SK-N-SH (cell line): ENCODE measurements around the gene ANTKMT. TPM values are rescaled to one million over a fixed set of nuclear protein-coding genes. Genes with fewer than 3 reads are reported as not detected.

ENCODE experiments used
- CTCF ChIA-PET: fragments of 300-600, 350-600 bp; formaldehyde crosslinking; extraction: SDS; loops from one replicate; lab custom pipeline; 2021; lab: Yijun Ruan, JAX
- POLR2A ChIA-PET: fragments of 350-600 bp; sonication (Branson Sonifier 250); formaldehyde crosslinking; extraction: SDS; loops from one replicate; lab custom pipeline; 2020; ENCODE audit warnings: antibody characterized with exemption, inconsistent platforms; lab: Yijun Ruan, JAX
- DNase-seq: peaks from one replicate; pipeline ENCODE4 v3.0.0; 2012
- H2AFZ ChIP-seq: fragments of 200-600 bp; sonication (generic); 2 replicates; pipeline ENCODE4 v1.8.1; 2016; ENCODE audit warnings: antibody characterized with exemption, mild to moderate bottlenecking, low read depth
- H3F3A ChIP-seq: fragments of 200-600 bp; sonication (generic); replicated peaks from 2 replicates; pipeline ENCODE3; 2016; ENCODE audit warnings: antibody characterized with exemption, mild to moderate bottlenecking; ENCODE audit not compliant: insufficient read depth
- H3K27ac ChIP-seq, 2 experiments: fragments of 200-500 bp in 1 of 2; fragments of 200-600 bp in 1 of 2; sonication (Bioruptor generic) in 1 of 2; sonication (generic), shearing (Covaris generic) in 1 of 2; 2 replicates each; pipeline versions ENCODE4 v1.5.1 to v1.6.1; 2014 to 2016; ENCODE audit warnings: low read depth in 2 of 2, inconsistent platforms in 1 of 2, low read length in 1 of 2, mild to moderate bottlenecking in 1 of 2, mixed read lengths in 1 of 2
- H3K27me3 ChIP-seq: fragments of 200-600 bp; sonication (generic), shearing (Covaris generic); 2 replicates; pipeline ENCODE4 v1.6.1; 2016; ENCODE audit warnings: mixed run types; ENCODE audit not compliant: insufficient read depth
- H3K36me3 ChIP-seq, 2 experiments: fragments of 200-500 bp in 1 of 2; fragments of 200-600 bp in 1 of 2; sonication (Bioruptor generic) in 1 of 2; sonication (generic) in 1 of 2; replicated peaks in 1 of 2; 2 replicates each; pipeline versions ENCODE3 to v1.5.1; 2014 to 2016; ENCODE audit warnings: low read length in 1 of 2, mild to moderate bottlenecking in 1 of 2; ENCODE audit not compliant: insufficient read depth in 2 of 2, control insufficient read depth in 1 of 2
- H3K4me1 ChIP-seq, 2 experiments: fragments of 200-500 bp in 1 of 2; fragments of 200-600 bp in 1 of 2; sonication (Bioruptor generic) in 1 of 2; sonication (generic), shearing (Covaris generic) in 1 of 2; 2 replicates each; pipeline versions ENCODE4 v1.5.1 to v1.6.1; 2014 to 2016; ENCODE audit warnings: low read depth in 1 of 2, low read length in 1 of 2, mixed run types in 1 of 2; ENCODE audit not compliant: insufficient read depth in 2 of 2, control insufficient read depth in 1 of 2
- H3K4me2 ChIP-seq: fragments of 200-600 bp; sonication (generic), shearing (Covaris generic); 2 replicates; pipeline ENCODE4 v1.6.1; 2017; ENCODE audit warnings: mixed run types
- H3K4me3 ChIP-seq, 2 experiments: fragments of 200-500 bp in 1 of 2; fragments of 200-600 bp in 1 of 2; sonication (Bioruptor generic) in 1 of 2; sonication (generic), shearing (Covaris generic) in 1 of 2; 2 replicates each; pipeline versions ENCODE4 v1.5.1 to v1.8.1; 2014 to 2016; ENCODE audit warnings: low read depth in 2 of 2, inconsistent platforms in 1 of 2, low read length in 1 of 2, mild to moderate bottlenecking in 1 of 2, mixed read lengths in 1 of 2, moderate library complexity in 1 of 2
- H3K79me2 ChIP-seq: fragments of 200-600 bp; sonication (generic); 2 replicates; pipeline ENCODE4 v1.8.1; 2017; ENCODE audit warnings: mild to moderate bottlenecking; ENCODE audit not compliant: insufficient read depth
- H3K9ac ChIP-seq: fragments of 200-600 bp; sonication (generic); 2 replicates; pipeline ENCODE4 v1.6.1; 2017; ENCODE audit warnings: mixed run types
- H3K9me2 ChIP-seq: fragments of 200-600 bp; sonication (generic); 2 replicates; pipeline ENCODE4 v1.6.1; 2017; ENCODE audit warnings: mixed run types
- H3K9me3 ChIP-seq: fragments of 200-600 bp; sonication (generic); 2 replicates; pipeline ENCODE4 v1.6.1; 2017; ENCODE audit warnings: mixed run types, mild to moderate bottlenecking, moderate library complexity
- H4K20me1 ChIP-seq: fragments of 200-600 bp; sonication (generic); 2 replicates; pipeline ENCODE4 v1.6.1; 2017; ENCODE audit warnings: mild to moderate bottlenecking, mixed run types; ENCODE audit not compliant: insufficient read depth
- FOXJ3 ChIP-seq: sonication (generic); formaldehyde crosslinking; IDR thresholded peaks from 2 replicates; pipeline ENCODE4 v1.5.1; 2020; ENCODE audit warnings: mild to moderate bottlenecking, missing genetic modification reagents
- GABPA ChIP-seq: IDR thresholded peaks from 2 replicates; pipeline ENCODE4 v1.4.0; 2012; ENCODE audit warnings: low read depth, mild to moderate bottlenecking
- GATA2 ChIP-seq: sonication (generic); formaldehyde crosslinking; IDR thresholded peaks from 2 replicates; pipeline ENCODE4 v1.5.0; 2020; ENCODE audit warnings: mild to moderate bottlenecking, missing genetic modification reagents
- JUND ChIP-seq: IDR thresholded peaks from 2 replicates; pipeline ENCODE4 v1.4.0; 2012
- MXI1 ChIP-seq: IDR thresholded peaks from 2 replicates; pipeline ENCODE4 v1.6.1; 2012; ENCODE audit warnings: mild to moderate bottlenecking, low read depth, low read length, improper control_type of control experiment
- NFIC ChIP-seq: IDR thresholded peaks from 2 replicates; pipeline ENCODE4 v1.4.0; 2012; ENCODE audit warnings: borderline replicate concordance
- NRF1 ChIP-seq: IDR thresholded peaks from 2 replicates; pipeline ENCODE4 v1.6.1; 2012; ENCODE audit warnings: low read depth, mild to moderate bottlenecking, low read length
- POLR2AphosphoS5 ChIP-seq: IDR thresholded peaks from 2 replicates; pipeline ENCODE4 v1.6.1; 2012; ENCODE audit warnings: low read depth, low read length
- RFX5 ChIP-seq: IDR thresholded peaks from 2 replicates; pipeline ENCODE4 v1.6.1; 2012; ENCODE audit warnings: mild to moderate bottlenecking, improper control_type of control experiment, low read length
- ZBTB33 ChIP-seq: IDR thresholded peaks from 2 replicates; pipeline ENCODE4 v1.4.0; 2012; ENCODE audit warnings: low read depth, borderline replicate concordance
- WGBS: methylation state at CpG from one replicate; pipeline ENCODE4 v1.1.6; 2017; ENCODE audit warnings: low lambda C conversion rate; 5-methylcytosine and 5-hydroxymethylcytosine counted together
- polyA plus RNA-seq, 3 experiments: library from polyadenylated mRNA; depleted of rRNA; stranded (reverse); fragments of >200 nt; gene quantifications; 2 replicates each; pipeline ENCODE4 v1.2.3, GENCODE V29; 2012

Gene ANTKMT
- polyA plus RNA-seq, 1 of the 3 experiments (the other 2 are of a cell fraction), result 57.4 TPM

DNA sequence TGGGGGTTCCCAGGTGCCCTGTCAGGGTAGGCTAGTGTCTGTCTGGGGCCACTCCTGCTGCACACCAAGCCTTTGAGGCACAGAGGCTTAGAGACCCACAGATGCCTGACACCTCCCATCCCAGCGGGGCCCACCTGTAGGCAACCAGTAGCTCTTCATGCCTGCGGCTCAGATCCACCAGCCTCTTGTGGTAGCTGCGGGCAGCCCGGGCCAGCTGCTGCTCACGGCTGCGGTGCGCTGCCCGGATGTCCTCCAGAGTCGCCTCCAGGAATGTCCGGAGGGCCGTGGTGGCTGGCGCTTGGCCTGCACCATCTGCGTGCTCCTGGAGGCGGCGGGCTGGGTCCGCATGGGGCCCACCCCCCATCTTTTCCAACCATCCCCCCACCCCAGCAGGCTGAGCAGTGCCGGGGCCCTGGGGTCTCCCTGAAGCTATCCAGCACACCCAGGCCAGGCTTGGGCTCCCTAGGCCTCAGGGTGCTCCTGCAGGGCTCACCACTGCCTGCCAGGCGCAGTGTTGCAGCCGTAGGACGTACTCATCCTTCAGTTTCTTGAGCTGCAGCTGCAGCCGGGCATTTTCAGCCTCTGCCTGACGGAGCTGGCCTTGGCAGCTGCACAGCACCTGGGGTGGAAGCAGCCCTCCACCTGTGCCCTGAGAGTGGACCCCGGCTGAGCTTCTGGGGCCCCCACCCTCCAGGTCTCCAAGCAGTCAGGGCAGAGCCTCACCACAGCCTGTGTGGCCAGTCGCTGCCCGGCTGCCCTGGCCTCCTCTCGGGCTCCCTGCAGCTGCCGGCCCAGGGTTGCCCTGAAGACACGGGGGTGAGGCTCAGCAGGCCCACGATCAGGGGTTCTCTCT is 3.5 kb downstream of the ANTKMT start:
- Histone ChIP-seq H4K20me1 (0 out of 2 replicates have a peak, but pooled peaks cover 14% of the 10 kb centered on the region), H3K79me2 (no peaks in the 10 kb centered on the region; the same call in 1 of the 2 replicates), H3K4me2 (no peak overlapping the region), H3K4me1 (peaks cover 8 to 36% of the 10 kb centered on the region in 2 experiments; a peak in 3 of 4 replicates), H3K9ac (no peak overlapping the region), H3K4me3 (no peak overlapping the region), H2AFZ (no peak overlapping the region), H3K36me3 (peaks cover 0 to 2% of the 10 kb centered on the region in 2 experiments), H3K9me3 (no peaks in the 10 kb centered on the region), H3K27me3 (no peaks in the 10 kb centered on the region), H3F3A (peaks cover 25% of the 10 kb centered on the region), H3K27ac (no peak overlapping the region), H3K9me2 (no peaks in the 10 kb centered on the region)
- no CpG with 5 or more reads among the region's 29 CpGs for WGBS
- no peak for TF ChIP-seq NRF1
- peak; percentile 26; the same call in 1 of the 2 replicates for TF ChIP-seq POLR2AphosphoS5
- ChIA-PET POLR2A (interaction anchor here (0.8 to 2.6 kb wide), 7 partner anchors 8 to 18 kb away, joined by 3 to 13 read pairs (median 3); partner anchors contain the start of gene METRN), CTCF (interaction anchor here (1.3 to 22.4 kb wide), 6 partner anchors 4 to 61 kb away, joined by 3 to 358 read pairs (median 8); partner anchors contain the start of genes ANTKMT, CCDC78, CIAO3 and FBXL16)
- no peak for DNase-seq

DNA sequence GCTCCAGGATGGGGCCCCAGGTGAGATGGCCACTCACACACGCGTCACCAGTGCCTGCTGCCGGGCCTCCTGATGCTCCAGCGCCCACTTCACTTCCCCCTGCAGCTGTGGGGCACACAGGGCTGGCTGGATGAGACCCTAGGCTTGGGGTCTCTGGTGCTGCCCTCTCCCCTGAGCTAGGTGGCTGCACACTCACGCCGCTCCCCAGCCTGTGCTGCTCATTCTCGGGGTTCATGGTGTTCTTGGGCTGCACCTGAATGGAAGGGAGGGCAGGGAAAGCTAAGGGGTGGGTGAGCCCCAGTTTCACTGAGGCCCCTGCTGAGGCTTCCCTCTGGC is 4.1 kb downstream of the ANTKMT start:
- WGBS, result 94% methylated on average over 3 of the region's 7 CpGs
- CTCF ChIA-PET, result interaction anchor here (1.3 to 20.3 kb wide), 4 partner anchors 12 to 61 kb away, joined by 3 to 358 read pairs (median 7); partner anchors contain the start of genes ANTKMT, FBXL16 and METRN

GRCh38 chr16:725463-726187 is 4.7 kb downstream of the ANTKMT start:
- ChIA-PET CTCF (interaction anchor here (1.0 to 20.3 kb wide), 5 partner anchors 12 to 60 kb away, joined by 3 to 358 read pairs (median 4); partner anchors contain the start of genes ANTKMT, CIAO3, FBXL16 and METRN), POLR2A (interaction anchor here (1.0 to 2.6 kb wide), 4 partner anchors 9 to 19 kb away, joined by 3 to 13 read pairs (median 3); partner anchors contain the start of gene METRN)
- H3K4me3 ChIP-seq, result no peak overlapping the region
- no peak overlapping the region; a peak in 1 of 4 replicates for H3K27ac ChIP-seq
- H3K4me1 ChIP-seq, result peaks cover 4 to 28% of the 10 kb centered on the region in 2 experiments; a peak in 2 of 4 replicates
- H3F3A ChIP-seq, result peaks cover 17% of the 10 kb centered on the region
- no peak overlapping the region for H3K9ac ChIP-seq
- H3K9me3 ChIP-seq, result no peaks in the 10 kb centered on the region
- no peak for DNase-seq
- H3K4me2 ChIP-seq, result no peak overlapping the region
- H3K36me3 ChIP-seq, result peaks cover 0 to 2% of the 10 kb centered on the region in 2 experiments
- no peaks in the 10 kb centered on the region for H3K27me3 ChIP-seq
- TF ChIP-seq MXI1 (no peak), RFX5 (no peak), GATA2 (CRISPR knock-in tag) (no peak), NFIC (no peak), ZBTB33 (no peak), GABPA (no peak)
- no peaks in the 10 kb centered on the region; the same call in 1 of the 2 replicates for H3K79me2 ChIP-seq
- H2AFZ ChIP-seq, result no peak overlapping the region
- H3K9me2 ChIP-seq, result no peaks in the 10 kb centered on the region
- 84% methylated on average over 6 of the region's 23 CpGs for WGBS
- H4K20me1 ChIP-seq, result 0 out of 2 replicates have a peak, but pooled peaks cover 14% of the 10 kb centered on the region

More for the DNA sequence above, 4.1 kb downstream of the ANTKMT start:
- Histone ChIP-seq H3K9ac (no peak overlapping the region), H3K9me2 (no peaks in the 10 kb centered on the region), H3K4me1 (peaks cover 5 to 30% of the 10 kb centered on the region in 2 experiments; a peak in 3 of 4 replicates), H3K79me2 (no peaks in the 10 kb centered on the region; the same call in 1 of the 2 replicates), H3K27ac (no peak overlapping the region), H3K9me3 (no peaks in the 10 kb centered on the region), H3F3A (peaks cover 21% of the 10 kb centered on the region), H3K4me3 (no peak overlapping the region), H3K36me3 (peaks cover 0 to 2% of the 10 kb centered on the region in 2 experiments), H3K4me2 (no peak overlapping the region), H4K20me1 (0 out of 2 replicates have a peak, but pooled peaks cover 14% of the 10 kb centered on the region), H3K27me3 (no peaks in the 10 kb centered on the region), H2AFZ (no peak overlapping the region)
- no peak for TF ChIP-seq JUND
- no peak for TF ChIP-seq FOXJ3 (CRISPR knock-in tag)
- POLR2A ChIA-PET, result interaction anchor here (1.0 to 2.6 kb wide), 4 partner anchors 9 to 18 kb away, joined by 3 to 13 read pairs (median 3); partner anchors contain the start of gene METRN
- DNase-seq, result no peak
